Esophagus squamous epithelium (tissue), 4 donors: ENCODE data around the gene TECPR2.

Source experiments
- POLR2A ChIP-seq, 4 donors: fragments of 450-650 bp; IDR thresholded peaks; one replicate each; pipeline ENCODE4 v1.6.1; 2017; ENCODE audit warnings: antibody characterized with exemption in 4 of 4, mild to moderate bottlenecking in 4 of 4, moderate library complexity in 3 of 4
- TF ChIP-seq, protein P1 (sequence below), 6 experiments: fragments of 450-650 bp in 4 of 6; fragments of 200-600 bp in 2 of 6; sonication (generic) in 2 of 6; IDR thresholded peaks; one replicate each; pipeline ENCODE4 v1.5.1; 2016 to 2019; ENCODE audit warnings: antibody characterized with exemption in 6 of 6, mild to moderate bottlenecking in 4 of 6, moderate library complexity in 4 of 6

- TF ChIP-seq POLR2A (IDR thresholded peaks at IDR 0.05): no peak
- TF ChIP-seq, protein P1, sequence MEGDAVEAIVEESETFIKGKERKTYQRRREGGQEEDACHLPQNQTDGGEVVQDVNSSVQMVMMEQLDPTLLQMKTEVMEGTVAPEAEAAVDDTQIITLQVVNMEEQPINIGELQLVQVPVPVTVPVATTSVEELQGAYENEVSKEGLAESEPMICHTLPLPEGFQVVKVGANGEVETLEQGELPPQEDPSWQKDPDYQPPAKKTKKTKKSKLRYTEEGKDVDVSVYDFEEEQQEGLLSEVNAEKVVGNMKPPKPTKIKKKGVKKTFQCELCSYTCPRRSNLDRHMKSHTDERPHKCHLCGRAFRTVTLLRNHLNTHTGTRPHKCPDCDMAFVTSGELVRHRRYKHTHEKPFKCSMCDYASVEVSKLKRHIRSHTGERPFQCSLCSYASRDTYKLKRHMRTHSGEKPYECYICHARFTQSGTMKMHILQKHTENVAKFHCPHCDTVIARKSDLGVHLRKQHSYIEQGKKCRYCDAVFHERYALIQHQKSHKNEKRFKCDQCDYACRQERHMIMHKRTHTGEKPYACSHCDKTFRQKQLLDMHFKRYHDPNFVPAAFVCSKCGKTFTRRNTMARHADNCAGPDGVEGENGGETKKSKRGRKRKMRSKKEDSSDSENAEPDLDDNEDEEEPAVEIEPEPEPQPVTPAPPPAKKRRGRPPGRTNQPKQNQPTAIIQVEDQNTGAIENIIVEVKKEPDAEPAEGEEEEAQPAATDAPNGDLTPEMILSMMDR (IDR thresholded peaks at IDR 0.05): no peak
Measured at GRCh38 chr14:102417001-102417431, 54.3 kb downstream of the TECPR2 start.
